Colonic mucosa (tissue), 4 donors: ENCODE measurements around the gene GINS1. TPM values are rescaled to one million over a fixed set of nuclear protein-coding genes. Genes with fewer than 3 reads are reported as not detected.

Experiments
- DNase-seq: peaks from one replicate; pipeline ENCODE4 v3.0.0-alpha.2; 2020
- H3K27ac ChIP-seq: fragments of 200-600 bp; one replicate; pipeline ENCODE4 v1.8.0; 2021
- H3K27me3 ChIP-seq: fragments of 200-600 bp; one replicate; pipeline ENCODE4 v1.8.0; 2021
- H3K36me3 ChIP-seq: fragments of 200-600 bp; one replicate; pipeline ENCODE4 v1.8.0; 2021
- H3K4me1 ChIP-seq: fragments of 200-600 bp; one replicate; pipeline ENCODE4 v1.8.0; 2021; ENCODE audit warnings: mild to moderate bottlenecking
- H3K4me3 ChIP-seq: fragments of 200-600 bp; one replicate; pipeline ENCODE4 v1.8.0; 2021
- H3K9ac ChIP-seq, 2 donors: one replicate each; pipeline ENCODE4 v1.7.0; 2013; ENCODE audit warnings: control low read depth in 2 of 2, low read depth in 2 of 2, low read length in 2 of 2
- H3K9me3 ChIP-seq: fragments of 200-600 bp; one replicate; pipeline ENCODE4 v1.8.0; 2021
- intact Hi-C: fragments of 100-400 bp; cut with DNase I; formaldehyde crosslinking; loops from one replicate; pipeline ENCODE4 v1.14.1; 2022
- total RNA-seq, 2 donors: library from RNA; stranded (reverse); fragmentation: NEBNext Ultra II Directional in 1 of 2; extraction: Animal tissue kit (Norgen Biotek cat#: 25700) in 1 of 2; gene quantifications; one replicate each; pipeline ENCODE4 v1.2.1, GENCODE V29; 2021
- TF ChIP-seq, protein P1 (sequence below): fragments of 200-600 bp; IDR thresholded peaks from one replicate; pipeline ENCODE4 v1.8.0; 2022; ENCODE audit warnings: antibody characterized with exemption, mild to moderate bottlenecking
- donor health status: healthy.
- donor health status: DM: no; HTN: no; CAD: no.
- donor health status: DM: no; HTN: no; CAD: no.

The GINS1 gene
- total RNA-seq, 2 donors from 2014 or later: 5.4 to 24.0 TPM

DNA sequence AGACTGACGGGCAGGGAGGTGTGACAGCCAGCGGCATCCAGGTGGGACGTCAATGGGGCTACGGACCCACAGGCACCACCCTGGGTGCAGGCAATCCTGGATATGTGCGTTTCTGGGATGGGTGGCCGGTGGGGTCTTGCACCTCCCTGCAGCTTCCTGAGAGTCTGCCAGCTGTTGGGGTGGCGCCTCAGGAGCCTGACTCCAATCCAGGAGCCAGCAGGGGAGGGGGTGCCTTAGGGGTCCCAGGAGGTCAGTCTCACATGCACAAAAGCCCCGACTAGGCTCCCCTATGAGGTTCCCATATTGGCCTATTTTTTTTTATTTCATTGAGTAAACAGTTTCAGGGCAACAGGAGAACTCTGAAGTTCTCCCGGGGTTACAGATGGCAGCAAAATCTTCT lies 73.3 kb downstream of the GINS1 start:
- H3K36me3 ChIP-seq: no peaks in the 10 kb centered on the region
- no peak overlapping the region for H3K27ac ChIP-seq
- H3K27me3 ChIP-seq: no peaks in the 10 kb centered on the region
- H3K4me1 ChIP-seq: no peaks in the 10 kb centered on the region
- TF ChIP-seq, protein P1, sequence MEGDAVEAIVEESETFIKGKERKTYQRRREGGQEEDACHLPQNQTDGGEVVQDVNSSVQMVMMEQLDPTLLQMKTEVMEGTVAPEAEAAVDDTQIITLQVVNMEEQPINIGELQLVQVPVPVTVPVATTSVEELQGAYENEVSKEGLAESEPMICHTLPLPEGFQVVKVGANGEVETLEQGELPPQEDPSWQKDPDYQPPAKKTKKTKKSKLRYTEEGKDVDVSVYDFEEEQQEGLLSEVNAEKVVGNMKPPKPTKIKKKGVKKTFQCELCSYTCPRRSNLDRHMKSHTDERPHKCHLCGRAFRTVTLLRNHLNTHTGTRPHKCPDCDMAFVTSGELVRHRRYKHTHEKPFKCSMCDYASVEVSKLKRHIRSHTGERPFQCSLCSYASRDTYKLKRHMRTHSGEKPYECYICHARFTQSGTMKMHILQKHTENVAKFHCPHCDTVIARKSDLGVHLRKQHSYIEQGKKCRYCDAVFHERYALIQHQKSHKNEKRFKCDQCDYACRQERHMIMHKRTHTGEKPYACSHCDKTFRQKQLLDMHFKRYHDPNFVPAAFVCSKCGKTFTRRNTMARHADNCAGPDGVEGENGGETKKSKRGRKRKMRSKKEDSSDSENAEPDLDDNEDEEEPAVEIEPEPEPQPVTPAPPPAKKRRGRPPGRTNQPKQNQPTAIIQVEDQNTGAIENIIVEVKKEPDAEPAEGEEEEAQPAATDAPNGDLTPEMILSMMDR: no peak
- no peak overlapping the region for H3K9ac ChIP-seq
- no peaks in the 10 kb centered on the region for H3K9me3 ChIP-seq
- DNase-seq: no peak
- intact Hi-C loops: no loop called here
- no peak overlapping the region for H3K4me3 ChIP-seq

DNA sequence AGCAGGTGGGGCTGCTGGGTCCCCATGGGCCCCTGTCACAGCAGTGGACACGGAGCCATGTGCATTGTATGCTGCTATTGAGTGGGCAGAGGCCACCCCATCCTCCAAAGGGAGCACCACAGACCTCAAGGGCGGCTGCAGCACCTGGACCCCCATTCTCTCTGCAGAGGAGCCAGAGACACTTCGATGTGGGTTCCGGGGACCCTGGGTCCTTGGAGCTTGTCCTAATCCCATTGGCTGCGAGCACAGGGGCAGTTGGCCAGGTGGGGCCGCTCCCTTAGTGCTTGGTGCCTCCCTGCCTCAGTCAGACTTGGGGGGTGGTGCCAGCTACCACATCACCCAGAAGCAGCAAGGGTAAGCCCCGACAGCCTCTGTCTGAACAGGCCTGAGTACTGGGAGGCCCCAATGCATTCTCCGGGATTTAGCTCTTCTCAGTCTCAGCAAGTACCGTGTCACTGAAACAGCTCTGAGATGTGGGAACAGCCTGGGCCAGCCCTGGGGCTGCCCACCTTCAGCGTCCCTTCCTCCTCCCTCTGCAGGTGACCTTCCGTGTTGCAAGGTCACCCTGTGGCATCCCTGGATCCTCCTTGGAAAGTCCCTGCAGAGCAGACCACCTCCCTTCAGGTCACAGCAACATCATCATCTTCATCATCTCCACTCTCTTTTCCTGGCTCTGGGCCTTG lies 73.9 kb downstream of the GINS1 start:
- intact Hi-C loops: no loop called here
- no peak for DNase-seq
- H3K9me3 ChIP-seq: no peaks in the 10 kb centered on the region
- no peaks in the 10 kb centered on the region for H3K36me3 ChIP-seq
- H3K4me1 ChIP-seq: no peaks in the 10 kb centered on the region
- no peak overlapping the region for H3K27ac ChIP-seq
- TF ChIP-seq, protein P1: no peak
- no peaks in the 10 kb centered on the region for H3K27me3 ChIP-seq
- H3K9ac ChIP-seq: no peak overlapping the region
- no peak overlapping the region for H3K4me3 ChIP-seq

DNA sequence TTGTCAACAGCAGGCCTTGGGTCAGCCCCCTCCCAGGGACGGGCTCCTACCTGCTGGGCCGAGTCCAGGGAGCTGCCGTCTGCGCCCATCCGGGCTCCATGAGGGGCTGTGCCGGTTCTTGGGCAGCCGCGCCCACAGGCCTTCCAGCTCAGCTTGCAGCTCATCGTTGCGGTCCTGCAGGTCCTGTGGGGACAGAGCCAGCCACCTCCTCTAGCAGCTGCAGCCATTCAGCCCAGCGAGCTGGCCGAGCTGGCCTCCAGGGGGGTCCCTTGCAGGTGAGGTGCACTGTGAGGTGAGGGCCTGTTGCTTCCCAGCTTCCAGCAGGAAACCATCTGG lies 74.4 kb downstream of the GINS1 start:
- no peaks in the 10 kb centered on the region for H3K9me3 ChIP-seq
- no peak overlapping the region for H3K9ac ChIP-seq
- TF ChIP-seq, protein P1: no peak
- DNase-seq: no peak
- no peaks in the 10 kb centered on the region for H3K36me3 ChIP-seq
- H3K4me1 ChIP-seq: no peaks in the 10 kb centered on the region
- H3K27me3 ChIP-seq: no peaks in the 10 kb centered on the region
- intact Hi-C loops: no loop called here
- H3K4me3 ChIP-seq: no peak overlapping the region
- H3K27ac ChIP-seq: no peak overlapping the region

DNA sequence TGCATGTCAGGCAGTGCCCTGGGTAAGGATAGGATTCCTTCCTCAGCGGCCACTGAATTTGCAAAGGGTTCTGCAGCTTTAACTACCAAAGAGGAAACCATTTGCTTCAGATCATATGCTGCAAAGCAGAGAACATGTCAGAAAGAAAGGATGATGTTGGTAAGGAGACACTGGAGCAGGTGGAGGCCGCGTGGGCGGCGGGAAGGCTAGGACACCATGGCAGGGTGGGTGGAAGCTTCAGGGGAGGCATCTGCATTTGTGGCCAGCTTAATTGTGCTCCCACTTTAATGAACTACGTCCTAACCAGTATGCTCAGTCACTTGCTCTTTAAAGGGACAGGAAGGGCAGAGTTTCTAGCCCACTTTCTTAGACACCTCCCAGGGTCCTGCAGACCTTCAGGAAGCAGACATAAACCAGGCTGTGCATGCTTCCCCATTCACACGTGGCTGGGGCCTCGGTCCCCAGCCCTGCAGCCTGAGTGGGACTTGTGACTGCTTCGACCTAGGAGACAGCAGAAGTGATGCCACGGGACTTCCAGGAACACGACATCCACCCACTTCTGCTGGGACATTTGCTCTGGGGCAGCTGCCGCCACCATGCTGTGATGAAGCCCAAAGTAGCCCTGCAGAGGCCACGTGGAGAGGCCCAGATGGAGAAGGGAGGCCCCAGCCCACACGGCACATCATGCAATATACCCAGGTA lies 76.1 kb downstream of the GINS1 start:
- Histone ChIP-seq H3K36me3 (no peaks in the 10 kb centered on the region), H3K4me1 (no peaks in the 10 kb centered on the region), H3K4me3 (no peak overlapping the region), H3K27ac (no peak overlapping the region), H3K27me3 (no peaks in the 10 kb centered on the region), H3K9me3 (no peaks in the 10 kb centered on the region), H3K9ac (no peak overlapping the region)
- no peak for DNase-seq
- TF ChIP-seq, protein P1: no peak
- intact Hi-C loops: no loop called here

DNA sequence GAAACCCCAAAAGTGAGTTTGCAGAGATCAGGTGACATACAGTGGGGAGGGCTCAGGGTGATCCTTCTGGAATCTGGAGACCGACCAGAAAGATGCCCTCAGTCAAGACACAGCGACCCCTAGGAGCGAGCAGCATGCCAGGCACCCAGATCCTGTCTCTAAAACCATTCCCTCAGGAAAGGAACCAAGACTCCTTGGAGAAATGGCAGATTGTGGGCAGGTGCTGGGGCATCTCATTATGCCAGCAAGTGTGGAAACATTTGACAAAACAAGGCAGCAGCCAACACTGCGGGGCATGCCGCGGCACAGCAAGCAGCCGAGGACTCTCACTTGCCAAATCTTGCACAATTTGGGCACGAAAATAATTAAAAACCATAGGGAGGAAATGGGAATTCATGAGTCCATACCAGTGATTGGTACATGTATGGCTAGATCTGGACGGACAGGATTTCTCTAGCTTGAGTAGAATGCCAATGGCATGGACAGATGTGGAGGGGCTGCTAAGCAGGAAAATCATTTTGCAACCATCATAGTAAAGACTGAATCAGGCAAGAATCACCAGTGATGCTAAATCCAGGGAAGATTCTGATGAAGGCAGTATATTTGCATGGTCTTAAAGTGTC lies 76.9 kb downstream of the GINS1 start:
- Histone ChIP-seq H3K36me3 (no peaks in the 10 kb centered on the region), H3K9ac (no peak overlapping the region), H3K27ac (no peak overlapping the region), H3K9me3 (no peaks in the 10 kb centered on the region), H3K4me3 (no peak overlapping the region), H3K27me3 (no peaks in the 10 kb centered on the region), H3K4me1 (no peaks in the 10 kb centered on the region)
- DNase-seq: no peak
- intact Hi-C loops: no loop called here
- TF ChIP-seq, protein P1: no peak
